HG02970 (cell line): ENCODE measurements around the gene TSPAN18.

ENCODE experiments used
- ATAC-seq: cut with Tn5 transposase; IDR thresholded peaks from one replicate; pipeline ENCODE4 v1.9.1; 2021; ENCODE audit warnings: mild to moderate bottlenecking, moderate library complexity, moderate number of reproducible peaks; ENCODE audit not compliant: unreplicated experiment, low FRiP score

Gene TSPAN18

DNA sequence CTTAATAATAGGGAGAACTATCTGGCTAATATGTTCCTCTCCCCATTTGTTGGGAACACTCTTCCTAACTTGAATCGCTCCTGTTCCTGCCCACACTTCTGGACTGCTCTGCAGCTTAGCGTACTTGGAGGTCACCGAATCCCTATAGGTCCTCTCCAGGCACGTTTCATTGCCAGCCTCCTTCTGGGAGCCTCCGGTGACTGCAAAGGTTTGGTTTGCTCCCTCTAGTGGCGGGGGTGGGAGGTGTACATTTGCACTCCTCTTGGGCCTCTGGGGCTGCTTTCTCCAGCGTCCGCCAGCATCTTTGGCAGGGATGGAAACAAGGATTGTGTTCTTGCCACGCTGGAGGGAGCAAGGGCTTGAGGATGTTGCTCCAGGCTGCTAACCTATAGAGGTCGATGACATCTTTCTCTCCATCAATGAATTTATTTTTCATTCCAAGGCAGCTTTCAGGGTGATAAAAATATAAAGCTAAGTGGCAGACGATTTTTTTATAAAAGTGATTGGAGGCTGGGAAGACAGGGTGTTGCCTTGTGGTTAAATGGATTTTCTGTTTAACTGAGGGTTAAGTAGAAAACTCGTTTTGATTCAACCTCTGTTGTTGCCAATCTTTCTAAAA is 48.7 kb downstream of the TSPAN18 start:
- ATAC-seq = no peak

- ATAC-seq = no peak
These were observed 49.3 kb downstream of the TSPAN18 start for GRCh38 chr11:44775985-44776446.

GRCh38 chr11:44776551-44777208 is 49.9 kb downstream of the TSPAN18 start:
- ATAC-seq = no peak

DNA sequence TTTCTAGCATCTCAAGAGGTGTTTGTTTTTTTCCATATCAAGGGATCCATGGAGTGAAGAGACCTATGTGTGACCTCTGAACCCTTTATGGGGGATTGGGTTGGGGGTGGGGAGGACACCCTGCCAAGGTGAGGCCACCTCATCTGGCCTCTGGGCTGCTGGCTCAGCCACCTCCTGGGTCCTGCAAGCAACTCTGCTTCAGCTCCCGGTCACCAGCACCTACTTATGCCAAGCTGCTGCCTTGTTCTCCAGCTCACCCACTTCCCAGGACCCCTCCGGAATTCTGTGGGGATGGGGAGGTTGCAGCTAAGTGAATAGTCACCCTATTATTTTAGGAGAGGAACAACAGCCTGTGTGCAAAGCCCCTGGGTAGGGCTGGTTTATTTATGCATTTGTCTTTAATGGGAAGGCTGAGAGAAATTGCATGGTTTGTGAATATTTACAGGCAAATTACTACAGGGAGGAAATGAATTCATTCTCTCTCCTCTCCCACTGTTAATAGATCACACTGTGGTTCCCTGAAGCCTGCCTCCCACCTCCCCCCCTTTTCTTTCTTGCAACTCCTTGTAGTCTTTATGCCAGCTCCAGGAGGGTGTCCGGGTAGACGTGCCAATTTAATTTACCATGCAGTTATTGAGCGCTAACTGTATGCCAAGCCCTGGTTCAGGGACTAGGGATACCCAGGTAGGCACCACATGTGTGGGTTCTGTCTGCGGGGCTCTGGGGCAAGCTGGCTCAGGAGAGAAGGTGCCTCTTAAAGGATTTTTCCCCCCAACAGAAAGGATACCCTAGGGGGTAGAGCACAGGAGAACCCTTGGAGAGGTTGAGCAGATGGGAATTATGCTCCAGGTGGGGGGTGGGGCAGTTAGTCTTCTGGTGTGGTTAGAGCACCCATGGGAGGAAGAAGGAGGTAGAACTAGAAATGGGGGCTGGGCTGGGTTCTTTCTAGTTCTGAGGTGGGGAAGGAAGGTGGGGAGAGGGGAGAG is 50.7 kb downstream of the TSPAN18 start:
- ATAC-seq = no peak

DNA sequence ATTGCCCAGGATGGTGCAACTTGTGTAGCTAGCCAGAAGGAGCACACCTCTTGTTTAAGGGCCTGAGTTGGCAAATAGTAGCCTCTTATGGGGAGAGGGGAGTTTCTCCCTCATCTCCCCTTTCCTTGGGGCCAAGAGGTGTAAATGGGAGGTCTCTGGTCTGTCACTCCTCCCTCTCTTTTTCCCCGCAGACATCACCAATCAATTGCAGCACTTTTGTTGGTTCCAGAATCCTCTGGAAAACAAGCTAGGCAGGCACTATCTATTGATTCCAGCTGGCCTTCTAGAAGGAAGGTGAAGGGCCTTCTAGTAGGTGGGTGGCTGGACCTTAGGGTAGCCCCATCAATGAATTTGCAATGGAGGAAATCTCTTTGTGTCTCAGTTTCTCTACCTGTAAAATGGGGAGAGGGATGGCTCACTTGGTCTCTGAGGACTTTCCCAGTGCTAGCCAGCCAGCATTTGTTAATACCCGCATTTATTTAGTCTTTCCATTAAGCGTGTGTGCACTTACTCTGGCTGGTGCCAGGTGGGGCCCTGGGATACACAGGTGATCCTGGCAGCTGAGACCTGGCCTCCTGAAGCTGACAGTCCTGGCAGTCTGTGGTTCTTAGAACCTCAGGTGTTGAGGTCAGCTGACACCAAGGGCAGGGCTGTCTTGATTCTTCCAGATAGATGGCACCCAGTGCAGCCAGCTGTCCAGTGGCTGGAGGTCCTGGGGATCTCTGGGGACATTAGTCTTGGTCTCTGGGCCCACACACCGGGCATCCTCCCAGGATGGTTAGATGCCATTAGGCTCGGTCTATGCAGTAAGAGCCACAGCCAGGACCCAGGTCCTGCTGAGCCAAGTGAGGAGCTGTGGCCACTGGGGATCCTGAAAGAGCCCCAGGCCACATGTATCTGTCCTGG is 51.7 kb downstream of the TSPAN18 start:
- ATAC-seq = no peak

GRCh38 chr11:44779736-44780520 is 53.2 kb downstream of the TSPAN18 start:
- ATAC-seq = no peak

- ATAC-seq = no peak
These were observed 54.3 kb downstream of the TSPAN18 start for GRCh38 chr11:44780940-44781631.

DNA sequence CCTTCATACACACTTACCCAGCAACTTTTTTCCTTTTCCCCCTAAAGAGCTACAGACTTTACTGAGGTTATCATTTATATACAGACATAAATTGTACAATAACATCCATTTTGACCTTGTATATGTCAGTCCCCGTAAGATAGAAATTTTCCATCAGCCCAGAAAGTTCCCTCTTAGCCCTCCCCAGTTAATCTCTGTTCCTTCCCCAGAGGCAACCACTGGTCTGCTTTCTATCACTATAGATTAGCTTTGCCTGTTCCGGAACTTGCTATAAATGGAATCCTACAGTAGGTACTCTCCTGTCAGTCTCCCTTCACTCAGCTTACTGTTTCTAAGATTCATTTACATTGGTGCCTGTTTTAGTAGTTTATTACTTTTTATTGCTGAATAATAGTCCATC is 54.9 kb downstream of the TSPAN18 start:
- no peak for ATAC-seq

GRCh38 chr11:44782478-44782877 is 55.7 kb downstream of the TSPAN18 start:
- ATAC-seq = no peak

GRCh38 chr11:44784436-44784760 is 57.6 kb downstream of the TSPAN18 start:
- ATAC-seq = no peak

DNA sequence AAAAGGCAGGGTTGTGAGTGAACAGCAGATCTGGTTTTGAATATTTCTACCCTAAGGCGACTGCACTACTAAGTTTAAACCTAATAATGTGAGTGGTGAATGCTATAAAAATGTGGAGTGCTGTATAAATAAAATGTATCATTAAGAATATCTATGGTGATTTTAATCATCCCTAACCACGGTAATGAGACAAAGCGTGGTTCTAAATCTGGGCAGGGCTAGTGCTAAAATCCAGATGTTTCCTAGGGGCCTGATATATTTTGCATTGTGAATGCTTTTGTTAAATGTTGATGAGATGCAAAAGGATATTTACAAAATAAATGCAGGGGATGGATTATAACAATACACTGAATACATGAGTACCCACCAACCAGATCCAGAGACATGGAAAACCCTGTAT is 58.1 kb downstream of the TSPAN18 start:
- no peak for ATAC-seq

- ATAC-seq = no peak
These were observed 59.3 kb downstream of the TSPAN18 start for GRCh38 chr11:44785856-44786607.

DNA sequence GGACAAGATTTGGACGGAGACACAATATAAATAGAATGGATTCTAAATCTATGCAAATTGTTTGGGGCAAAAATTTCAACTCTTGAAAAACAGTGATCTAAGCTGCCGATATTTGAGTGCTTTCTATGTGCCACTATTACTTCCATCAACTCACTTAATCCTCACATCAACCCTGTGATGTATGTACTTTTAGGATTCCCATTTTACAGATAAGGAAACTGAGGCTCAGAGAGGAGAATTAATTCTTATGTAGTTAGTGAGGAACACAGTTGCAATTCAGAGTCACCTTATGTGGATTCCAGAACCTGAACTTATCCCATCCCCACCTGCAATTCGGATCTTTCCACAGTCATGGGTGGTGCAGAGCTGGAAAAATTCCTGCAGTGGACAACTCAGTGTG is 60.3 kb downstream of the TSPAN18 start:
- no peak for ATAC-seq

DNA sequence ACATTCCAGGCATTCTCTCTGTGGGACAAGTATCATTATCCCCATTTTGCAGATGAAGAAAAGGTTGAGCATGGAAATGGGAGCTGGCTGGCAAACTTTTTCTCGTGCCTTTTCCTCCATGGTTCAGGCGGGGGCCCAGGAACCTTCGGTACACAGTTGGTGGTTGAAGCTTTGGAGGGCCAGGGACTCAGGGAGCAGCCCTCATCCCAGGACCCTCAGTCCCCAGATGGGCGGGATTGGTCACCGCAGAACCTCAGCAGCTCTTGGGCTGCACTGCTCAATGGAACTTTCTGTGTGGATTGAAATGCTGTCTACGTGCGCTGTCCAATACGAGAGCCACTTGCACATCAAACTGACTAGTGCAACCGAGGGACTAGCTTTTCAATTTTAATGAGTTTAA is 61.2 kb downstream of the TSPAN18 start:
- no peak for ATAC-seq

DNA sequence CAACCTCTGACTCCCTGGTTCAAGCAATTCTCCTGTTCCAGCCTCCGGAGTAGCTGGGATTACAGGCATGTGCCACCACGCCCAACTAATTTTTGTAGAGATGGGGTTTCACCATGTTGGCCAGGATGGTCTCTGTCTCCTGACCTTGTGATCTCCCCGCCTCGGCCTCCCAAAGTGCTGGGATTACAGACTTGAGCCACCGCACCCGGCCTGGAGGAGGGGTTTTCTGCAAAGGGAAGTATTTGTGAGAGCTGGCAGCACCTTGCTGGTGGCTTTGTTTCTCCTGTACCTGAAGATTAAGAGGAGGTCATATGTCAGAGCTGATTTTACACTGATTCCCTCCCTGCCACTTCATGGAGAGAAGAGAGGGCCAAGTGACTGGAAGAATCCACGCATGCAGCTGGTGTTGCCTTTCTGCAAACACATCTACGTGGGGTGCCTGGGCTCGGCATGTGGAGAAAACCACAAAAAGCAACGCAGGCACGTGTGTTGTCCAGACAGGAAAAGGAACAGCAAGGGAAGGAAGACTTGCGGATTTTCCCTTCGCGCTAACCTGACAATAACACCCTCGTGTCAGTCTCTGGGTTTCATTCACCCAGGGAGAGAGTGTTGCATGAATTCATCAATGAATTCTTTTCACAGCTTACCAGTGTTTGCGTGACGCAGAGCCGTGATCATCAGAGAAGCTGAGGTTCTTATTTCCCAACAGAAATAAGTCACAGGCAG is 61.9 kb downstream of the TSPAN18 start:
- ATAC-seq = no peak

DNA sequence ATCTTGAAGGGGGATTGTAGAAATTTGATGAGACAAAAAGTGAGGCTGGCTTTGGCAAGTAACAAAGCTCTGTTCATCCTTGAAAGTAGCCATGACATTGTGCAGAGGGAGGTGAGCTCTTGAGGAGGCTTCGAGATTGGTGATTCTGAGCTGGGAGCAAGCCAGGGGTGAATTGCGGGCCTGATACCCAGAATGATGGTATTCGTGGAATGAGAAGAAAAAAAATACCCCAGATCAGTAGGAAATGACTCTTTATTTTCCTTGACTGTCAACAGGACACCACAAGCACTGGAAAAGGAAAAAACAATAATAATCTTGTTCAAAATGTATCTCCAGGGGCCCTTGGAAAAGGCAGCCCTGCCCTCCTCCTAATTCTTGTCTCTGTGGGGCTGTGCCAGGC is 62.7 kb downstream of the TSPAN18 start:
- ATAC-seq = no peak

- no peak for ATAC-seq
These were observed 63.4 kb downstream of the TSPAN18 start for GRCh38 chr11:44790211-44790610.
